ENCODE data around the gene AFMID. TPM values are rescaled to one million over a fixed set of nuclear protein-coding genes. Genes with fewer than 3 reads are reported as not detected.

The AFMID gene
- total RNA-seq, 1 experiment from 2014 or later, result 12.1 TPM

GRCh38 chr17:78255029-78255656 is 68.0 kb downstream of the AFMID start:
- DNase-seq (ENCODE audit: low read depth), result no peak

- no peak for DNase-seq (ENCODE audit: low read depth)
These were observed 69.0 kb downstream of the AFMID start for GRCh38 chr17:78255953-78256706.

- no peak for DNase-seq (ENCODE audit: low read depth)
These were observed 69.8 kb downstream of the AFMID start for GRCh38 chr17:78256707-78257591.

Other genes starting within 250 kb of the AFMID start
- gene TNRC6C, start 228.7 kb upstream of the AFMID start, total RNA-seq (2014; rRNA removed; shearing (Covaris generic)), result 2.7 and 2.8 TPM in 2 replicates
- 0.80 and 4.6 TPM in 2 replicates for gene TMC6, start 58.6 kb upstream of the AFMID start, total RNA-seq (2014; rRNA removed; shearing (Covaris generic))
- not detected in 2 replicates for gene TMC8, start 56.6 kb upstream of the AFMID start, total RNA-seq (2014; rRNA removed; shearing (Covaris generic))
- gene C17orf99, start 41.0 kb upstream of the AFMID start, total RNA-seq (2014; rRNA removed; shearing (Covaris generic)), result not detected in 2 replicates
- 14.8 and 19.4 TPM in 2 replicates for gene SYNGR2, start 18.8 kb upstream of the AFMID start, total RNA-seq (2014; rRNA removed; shearing (Covaris generic))
- 111 and 130 TPM in 2 replicates for gene TK1, start 310 bp upstream of the AFMID start, total RNA-seq (2014; rRNA removed; shearing (Covaris generic))
- gene BIRC5, start 26.9 kb downstream of the AFMID start, total RNA-seq (2014; rRNA removed; shearing (Covaris generic)), result 223 and 248 TPM in 2 replicates
- not detected in 2 replicates for gene TMEM235, start 44.3 kb downstream of the AFMID start, total RNA-seq (2014; rRNA removed; shearing (Covaris generic))
- 25.3 and 27.9 TPM in 2 replicates for gene SOCS3, start 172.7 kb downstream of the AFMID start, total RNA-seq (2014; rRNA removed; shearing (Covaris generic))
- gene PGS1, start 191.3 kb downstream of the AFMID start, total RNA-seq (2014; rRNA removed; shearing (Covaris generic)), result 25.6 and 26.8 TPM in 2 replicates

Measured in Daoy (cell line).